ENCODE results near the gene TTN.

The TTN gene

GRCh38 chr2:178811901-178812300 lies 4.7 kb upstream of the TTN start:
- DNase-seq (ENCODE audit: low read depth, low spot score), result no peak

DNA sequence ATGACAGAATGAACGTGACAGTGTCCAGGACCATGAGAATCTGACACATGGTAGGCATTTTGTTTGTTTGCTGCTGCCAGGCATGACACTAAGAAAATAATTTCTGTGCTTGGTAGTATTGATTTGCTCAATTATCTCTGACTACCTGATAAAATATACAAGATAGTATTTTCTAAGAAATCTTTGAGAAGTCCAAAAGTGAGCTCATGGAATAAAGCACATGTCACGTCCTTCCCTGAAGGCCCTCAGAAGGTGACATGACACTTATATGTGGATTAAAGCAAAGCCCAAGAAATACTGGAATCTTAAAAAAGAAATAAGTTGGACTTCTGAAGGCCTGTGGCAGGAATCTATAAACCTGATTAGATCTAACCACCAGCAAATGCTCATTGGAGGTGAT lies 3.8 kb upstream of the TTN start:
- DNase-seq (ENCODE audit: low read depth, low spot score), result no peak

- no peak for DNase-seq (ENCODE audit: low read depth, low spot score)
Observed at GRCh38 chr2:178810422-178810821, 3.2 kb upstream of the TTN start.

- no peak for DNase-seq (ENCODE audit: low read depth, low spot score)
Observed at GRCh38 chr2:178806543-178806942, 680 bp downstream of the TTN start.

GRCh38 chr2:178805457-178805856 lies 1.8 kb downstream of the TTN start:
- DNase-seq (ENCODE audit: low read depth, low spot score), result no peak

DNA sequence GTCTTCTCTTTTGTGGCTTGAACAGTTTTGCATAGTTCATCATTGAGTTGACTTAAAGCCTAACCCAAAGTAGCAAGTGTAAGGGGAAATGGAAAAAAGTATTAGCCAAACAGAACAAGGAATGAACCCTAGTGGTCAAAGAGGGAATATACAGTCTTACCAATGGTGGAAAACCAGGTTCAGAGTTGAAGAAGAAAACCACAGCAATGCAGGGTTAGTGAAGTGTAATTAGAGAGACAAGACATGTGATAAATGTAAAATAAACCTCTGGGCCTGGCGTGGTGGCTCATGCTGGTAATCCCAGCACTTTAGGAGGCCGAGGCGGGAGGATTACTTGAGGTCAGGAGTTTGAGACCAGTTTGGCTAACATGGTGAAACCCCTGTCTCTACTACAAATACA lies 2.4 kb downstream of the TTN start:
- DNase-seq (ENCODE audit: low read depth, low spot score), result no peak

DNA sequence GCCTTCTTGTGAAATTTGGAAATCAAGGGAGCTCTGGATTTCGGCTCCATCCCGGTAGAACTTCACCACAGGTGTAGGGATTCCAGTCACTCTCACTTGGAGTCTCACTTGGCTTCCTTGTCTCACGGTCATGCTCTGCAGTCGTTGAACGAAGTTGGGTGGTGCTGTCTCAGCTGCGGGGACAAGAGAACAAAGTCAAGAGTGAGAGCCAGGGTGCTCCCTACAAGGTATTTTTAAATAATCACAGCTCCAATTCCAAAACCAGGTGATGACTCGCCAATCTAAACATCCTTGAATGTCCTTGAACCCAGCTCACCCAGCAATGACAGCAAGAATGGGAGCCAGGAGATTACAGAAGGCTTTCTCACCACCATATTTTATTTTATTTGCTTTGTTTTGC lies 6.7 kb downstream of the TTN start:
- DNase-seq (ENCODE audit: low read depth, low spot score), result no peak

- DNase-seq (ENCODE audit: low read depth, low spot score), result no peak
Observed at GRCh38 chr2:178799305-178799704, 7.9 kb downstream of the TTN start.

DNA sequence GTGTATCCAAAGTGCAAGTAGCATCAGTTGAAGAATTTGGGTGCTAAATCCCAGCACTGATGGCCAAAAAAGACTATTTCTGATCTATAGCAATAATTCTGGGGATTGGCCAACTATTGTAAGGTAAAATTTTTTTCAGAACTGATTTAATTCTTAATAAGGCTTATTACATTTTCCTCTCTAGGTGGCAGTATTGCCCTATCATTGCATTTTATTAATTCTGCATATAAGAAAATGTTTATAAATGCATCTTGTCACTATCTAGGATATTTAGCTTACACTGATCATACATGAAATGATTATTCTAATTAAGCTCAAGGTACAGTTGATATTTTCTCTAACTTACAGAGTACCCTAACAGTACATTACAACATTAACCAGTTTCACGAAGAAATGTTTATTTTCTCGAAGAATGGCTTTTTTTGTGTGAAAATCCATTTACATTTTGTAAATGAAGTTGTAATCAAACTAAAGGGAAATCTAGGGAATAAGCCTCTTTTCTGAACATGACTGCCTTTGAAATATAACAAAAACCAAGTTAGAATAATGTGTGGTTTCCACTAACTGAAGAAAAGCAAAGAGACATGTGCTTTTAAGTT lies 11.0 kb downstream of the TTN start:
- DNase-seq (ENCODE audit: low read depth, low spot score), result no peak

GRCh38 chr2:178787934-178788333 lies 19.3 kb downstream of the TTN start:
- DNase-seq (ENCODE audit: low read depth, low spot score), result no peak

DNA sequence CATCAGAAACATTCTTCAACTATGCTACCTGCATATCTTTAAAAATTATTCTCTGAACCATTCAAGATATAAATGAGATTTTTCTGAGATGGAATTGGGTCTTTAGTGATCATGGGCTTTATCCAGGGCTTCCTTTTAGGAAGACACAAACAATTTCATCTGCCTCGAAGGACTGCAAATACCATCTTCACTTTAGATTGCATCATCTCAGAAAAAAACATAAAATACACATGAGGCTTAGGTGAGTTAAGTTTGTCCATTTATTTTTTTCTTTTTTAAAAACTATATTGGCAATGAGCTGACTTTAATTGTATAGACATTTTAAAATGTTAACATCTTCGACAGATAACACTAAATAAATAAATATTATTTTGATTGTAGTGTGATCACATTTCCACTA lies 20.1 kb downstream of the TTN start:
- DNase-seq (ENCODE audit: low read depth, low spot score), result no peak

DNA sequence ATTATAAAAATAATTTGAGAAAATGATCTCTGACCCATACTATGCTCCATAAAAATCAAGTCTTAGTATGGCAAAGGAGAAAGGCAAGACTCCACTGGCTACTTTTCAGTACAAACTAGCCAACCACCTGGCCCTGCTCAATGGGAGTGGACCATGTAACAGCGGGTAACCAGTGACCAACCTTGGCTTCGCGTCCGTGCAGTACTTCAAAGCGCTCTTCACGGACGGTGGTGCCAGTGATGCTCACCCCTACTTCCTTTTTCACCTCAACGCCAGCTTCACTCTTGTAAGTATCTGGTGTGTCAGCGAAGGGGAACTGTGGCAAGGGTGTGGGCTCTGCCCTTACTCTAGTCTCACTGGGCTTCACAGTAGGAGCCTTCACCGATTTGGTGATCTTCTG lies 23.3 kb downstream of the TTN start:
- no peak for DNase-seq (ENCODE audit: low read depth, low spot score)

DNA sequence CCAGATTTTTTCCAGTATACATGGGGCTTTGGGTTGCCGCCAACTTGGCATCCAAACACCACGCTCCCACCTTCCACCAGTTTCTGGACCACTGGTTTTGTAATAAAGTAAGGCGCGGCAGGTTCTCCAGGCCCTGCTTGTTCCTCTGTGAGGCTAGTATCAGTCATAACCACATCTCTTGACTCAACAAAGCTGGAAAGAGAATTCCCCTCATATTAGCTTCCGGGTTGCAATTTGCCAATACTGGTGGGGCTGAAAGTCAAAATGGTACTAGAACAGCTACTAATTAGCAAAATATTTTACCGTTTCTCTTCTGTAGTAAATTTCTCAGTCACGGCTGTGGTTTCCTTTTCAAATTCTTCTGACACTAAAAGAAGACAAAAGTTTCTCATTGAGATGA lies 25.0 kb downstream of the TTN start:
- DNase-seq (ENCODE audit: low read depth, low spot score), result no peak

- DNase-seq (ENCODE audit: low read depth, low spot score), result no peak
Observed at GRCh38 chr2:178777577-178777976, 29.6 kb downstream of the TTN start.

DNA sequence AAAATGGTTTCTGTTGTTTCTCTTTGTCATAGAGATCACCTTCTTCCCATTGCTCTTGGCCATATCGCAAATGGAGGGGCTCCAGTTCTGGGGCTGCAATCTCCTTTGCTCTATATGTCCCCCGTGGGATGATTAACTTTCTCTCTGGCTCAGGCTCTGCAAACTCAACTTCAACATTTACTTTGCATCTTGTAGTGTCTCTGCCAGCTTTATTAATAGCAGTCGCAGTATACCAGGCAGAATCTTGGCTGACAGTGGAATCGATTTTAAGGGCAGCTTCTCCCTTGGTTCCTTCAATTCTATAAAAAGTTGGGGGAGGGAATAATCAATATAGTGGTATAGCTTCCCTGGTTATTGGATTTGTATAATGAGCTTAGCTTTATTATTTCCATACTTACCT lies 30.5 kb downstream of the TTN start:
- DNase-seq (ENCODE audit: low read depth, low spot score), result no peak

GRCh38 chr2:178775975-178776374 lies 31.2 kb downstream of the TTN start:
- DNase-seq (ENCODE audit: low read depth, low spot score), result no peak

DNA sequence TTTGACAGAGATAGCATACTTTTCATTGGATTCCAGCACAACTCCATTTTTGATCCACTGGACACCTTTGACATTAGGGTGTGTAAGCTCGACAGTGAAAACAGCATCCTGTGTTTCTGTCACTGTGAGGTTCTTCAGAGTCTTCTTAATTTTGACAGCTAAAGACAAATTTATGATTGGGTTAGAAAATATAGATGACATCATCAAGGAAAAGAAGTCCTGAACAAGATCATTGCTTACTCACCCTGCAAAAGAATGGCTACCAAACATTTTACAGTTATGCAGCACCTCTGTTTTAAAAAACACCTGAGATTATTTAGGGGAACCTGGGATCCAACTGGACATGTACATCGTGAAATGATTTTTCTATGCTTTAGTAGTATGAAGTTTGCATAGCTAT lies 36.7 kb downstream of the TTN start:
- DNase-seq (ENCODE audit: low read depth, low spot score), result no peak

GRCh38 chr2:178767094-178768060 lies 39.8 kb downstream of the TTN start:
- DNase-seq (ENCODE audit: low read depth, low spot score), result no peak

DNA sequence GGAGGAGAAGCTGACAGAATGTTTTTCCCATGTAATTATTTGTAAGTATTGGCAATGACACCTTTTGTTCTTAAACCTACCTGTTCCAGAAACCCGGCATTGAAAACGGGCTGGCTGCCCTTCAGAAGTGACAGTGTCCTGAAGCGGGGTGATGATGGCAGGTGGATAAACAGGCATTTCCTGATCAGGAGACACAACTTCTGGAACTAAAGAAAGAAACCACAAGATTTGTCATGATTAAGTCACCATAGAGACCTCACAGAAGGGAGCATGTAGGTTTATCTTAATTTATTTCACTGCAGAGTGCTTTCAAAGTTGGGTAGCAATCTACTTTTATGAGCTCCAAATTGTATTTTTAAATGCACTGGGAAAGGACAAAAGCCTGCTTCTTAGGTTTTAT lies 43.1 kb downstream of the TTN start:
- no peak for DNase-seq (ENCODE audit: low read depth, low spot score)

DNA sequence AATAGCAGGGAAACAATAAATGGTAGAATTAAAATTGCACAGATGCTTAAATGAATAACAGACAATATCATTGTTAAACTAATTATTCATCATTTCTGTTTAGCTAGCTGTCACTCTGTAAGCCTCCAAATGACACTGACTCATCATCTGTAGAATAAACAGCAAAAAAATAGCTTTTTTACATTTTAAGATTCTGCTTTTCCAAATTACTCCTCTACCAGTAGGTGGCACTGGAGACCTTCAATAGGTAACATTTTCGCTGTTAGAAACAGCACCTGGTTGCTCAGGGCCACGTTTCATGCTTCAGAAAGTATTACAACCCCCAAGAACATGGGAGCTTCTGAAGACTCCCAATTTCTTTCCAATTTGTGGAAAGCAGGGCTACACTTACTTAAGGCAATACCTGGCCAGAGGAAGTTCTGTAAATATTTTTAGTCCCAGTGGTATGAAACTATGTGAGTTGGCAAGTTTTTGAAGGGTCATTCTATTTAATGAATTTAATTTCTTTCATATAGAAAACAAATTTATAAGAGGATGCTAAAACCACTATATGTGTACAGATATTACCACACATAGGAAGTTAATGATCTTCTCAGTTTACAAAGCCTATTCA lies 45.4 kb downstream of the TTN start:
- DNase-seq (ENCODE audit: low read depth, low spot score), result no peak

DNA sequence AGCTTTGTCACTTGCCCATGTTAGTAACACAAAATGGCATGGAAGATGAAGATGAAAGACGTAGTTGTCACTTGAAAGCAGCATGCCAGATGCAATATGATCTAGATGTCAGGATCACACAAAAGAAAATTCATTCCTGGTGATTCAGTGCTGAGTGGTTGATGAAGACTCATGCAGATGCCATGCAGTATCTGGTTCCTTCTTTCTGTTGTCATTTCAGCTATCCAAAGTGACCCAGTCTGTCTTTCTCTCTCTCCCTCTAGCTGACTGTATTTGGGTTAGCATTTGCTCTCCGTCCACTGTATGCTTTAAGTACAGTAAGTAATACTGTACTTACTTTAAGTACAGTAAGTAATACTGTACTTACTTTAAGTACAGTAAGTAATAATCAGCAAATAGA lies 50.4 kb downstream of the TTN start:
- no peak for DNase-seq (ENCODE audit: low read depth, low spot score)

DNA sequence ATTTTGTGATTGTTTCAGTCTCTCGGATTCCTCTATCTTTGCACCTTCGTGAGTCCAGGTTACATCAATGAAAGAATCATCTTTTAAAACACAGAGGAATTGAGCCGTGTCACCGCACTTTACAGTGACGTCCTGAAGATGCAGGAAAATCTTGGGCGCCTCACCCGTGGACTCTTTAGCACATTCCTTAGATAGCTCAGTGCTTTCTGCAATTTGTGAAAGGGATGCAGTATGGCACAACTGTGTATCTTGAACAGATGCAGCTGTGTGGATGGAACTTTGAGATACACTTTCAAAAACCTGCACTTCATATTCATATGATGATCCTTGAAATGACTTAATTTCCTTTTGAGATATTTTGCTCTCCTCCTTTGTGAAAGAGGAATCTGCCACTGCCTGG lies 50.9 kb downstream of the TTN start:
- DNase-seq (ENCODE audit: low read depth, low spot score), result no peak

- no peak for DNase-seq (ENCODE audit: low read depth, low spot score)
Observed at GRCh38 chr2:178747767-178748166, 59.5 kb downstream of the TTN start.
